Effector memory CD4-positive, alpha-beta T cell (primary cell): ENCODE results near the gene HMG20B.
A peak's percentile ranks its signal among the peaks of the same experiment; 100 is the strongest.
"Not testable (repeated sequence)": the region's sequence is repeated elsewhere in the genome, so short reads cannot be mapped to it uniquely, and the experiment has no call there.

Experiments used
- DNase-seq, 3 donors: peaks; one replicate each; pipeline ENCODE4 v3.0.0-alpha.2; 2020
- H3K27ac ChIP-seq: 2 replicates; pipeline ENCODE4 v1.7.0; 2013; ENCODE audit warnings: mild to moderate bottlenecking, low read length, moderate library complexity; ENCODE audit not compliant: insufficient read depth, poor library complexity, severe bottlenecking
- H3K27me3 ChIP-seq: replicated peaks from 2 replicates; pipeline ENCODE4 v1.7.0; 2013; ENCODE audit warnings: mild to moderate bottlenecking, low read length; ENCODE audit not compliant: insufficient read depth, control insufficient read depth, poor library complexity, severe bottlenecking
- H3K36me3 ChIP-seq: 2 replicates; pipeline ENCODE4 v1.7.0; 2013; ENCODE audit warnings: mild to moderate bottlenecking, low read length, moderate library complexity; ENCODE audit not compliant: control insufficient read depth, insufficient read depth
- H3K4me1 ChIP-seq: 2 replicates; pipeline ENCODE4 v1.7.0; 2013; ENCODE audit warnings: low read length, mild to moderate bottlenecking; ENCODE audit not compliant: control insufficient read depth, insufficient read depth, poor library complexity, severe bottlenecking
- H3K4me3 ChIP-seq: 2 replicates; pipeline ENCODE4 v1.7.0; 2013; ENCODE audit warnings: low read length, low read depth, mild to moderate bottlenecking; ENCODE audit not compliant: insufficient read depth, poor library complexity, severe bottlenecking
- H3K9me3 ChIP-seq: 2 replicates; pipeline ENCODE4 v1.7.0; 2013; ENCODE audit warnings: mild to moderate bottlenecking, low read length, moderate library complexity; ENCODE audit not compliant: control insufficient read depth
- total RNA-seq, 3 donors: gene quantifications; one replicate each; lab custom pipeline; 2026; lab: John Stamatoyannopoulos, UW

HMG20B gene
- 20.9 to 35.8 (median 32.7) reads per million in 3 donors for total RNA-seq

GRCh38 chr19:3572855-3573161 lies at the start of gene HMG20B:
Gene HMG20B, plus strand, starts transcription at chr19:3572944. Its CDS starts 366 bp downstream, at chr19:3573310.
- DNase-seq: no peak
- H3K4me1 ChIP-seq: peaks cover 11% of the 10 kb centered on the region
- no peaks in the 10 kb centered on the region for H3K27me3 ChIP-seq
- H3K36me3 ChIP-seq: no peaks in the 10 kb centered on the region
- H3K9me3 ChIP-seq: no peaks in the 10 kb centered on the region
- H3K27ac ChIP-seq: peak within 1 kb of the TSS; percentile 57
- peak within 1 kb of the TSS; percentile 79 for H3K4me3 ChIP-seq

- Histone ChIP-seq H3K27me3 (no peaks in the 10 kb centered on the region), H3K27ac (no peak overlapping the region), H3K36me3 (peaks cover 55% of the 10 kb centered on the region), H3K4me3 (no peak overlapping the region), H3K9me3 (no peaks in the 10 kb centered on the region), H3K4me1 (no peaks in the 10 kb centered on the region)
- no peak for DNase-seq
Measured at GRCh38 chr19:3523361-3524077, 49.2 kb upstream of the HMG20B start.

- H3K27me3 ChIP-seq: no peaks in the 10 kb centered on the region
- H3K27ac ChIP-seq: no peak overlapping the region
- no peaks in the 10 kb centered on the region for H3K4me1 ChIP-seq
- DNase-seq: no peak
- H3K4me3 ChIP-seq: no peak overlapping the region
- peaks cover 56% of the 10 kb centered on the region for H3K36me3 ChIP-seq
- H3K9me3 ChIP-seq: no peaks in the 10 kb centered on the region
Measured at GRCh38 chr19:3524078-3524842, 48.5 kb upstream of the HMG20B start.

GRCh38 chr19:3524904-3525451 lies 47.8 kb upstream of the HMG20B start:
- no peaks in the 10 kb centered on the region for H3K27me3 ChIP-seq
- DNase-seq: no peak
- H3K36me3 ChIP-seq: peaks cover 56% of the 10 kb centered on the region
- H3K27ac ChIP-seq: no peak overlapping the region
- no peaks in the 10 kb centered on the region for H3K9me3 ChIP-seq
- H3K4me3 ChIP-seq: no peak overlapping the region
- no peaks in the 10 kb centered on the region for H3K4me1 ChIP-seq

GRCh38 chr19:3526507-3527237 lies 46.1 kb upstream of the HMG20B start:
- H3K27me3 ChIP-seq: no peaks in the 10 kb centered on the region
- H3K27ac ChIP-seq: no peak overlapping the region
- no peaks in the 10 kb centered on the region for H3K9me3 ChIP-seq
- no peak overlapping the region for H3K4me3 ChIP-seq
- H3K4me1 ChIP-seq: no peaks in the 10 kb centered on the region
- DNase-seq: no peak
- peaks cover 62% of the 10 kb centered on the region for H3K36me3 ChIP-seq

- Histone ChIP-seq H3K4me3 (no peak overlapping the region), H3K27ac (no peak overlapping the region), H3K4me1 (no peaks in the 10 kb centered on the region), H3K27me3 (no peaks in the 10 kb centered on the region), H3K36me3 (peaks cover 69% of the 10 kb centered on the region), H3K9me3 (no peaks in the 10 kb centered on the region)
- no peak for DNase-seq
Measured at GRCh38 chr19:3527238-3527910, 45.4 kb upstream of the HMG20B start.

GRCh38 chr19:3528080-3528479 lies 44.7 kb upstream of the HMG20B start:
- no peak for DNase-seq
- H3K36me3 ChIP-seq: peaks cover 69% of the 10 kb centered on the region
- H3K9me3 ChIP-seq: no peaks in the 10 kb centered on the region
- H3K4me1 ChIP-seq: no peaks in the 10 kb centered on the region
- H3K27me3 ChIP-seq: no peaks in the 10 kb centered on the region
- H3K4me3 ChIP-seq: no peak overlapping the region
- no peak overlapping the region for H3K27ac ChIP-seq

- Histone ChIP-seq H3K36me3 (peaks cover 69% of the 10 kb centered on the region), H3K27me3 (no peaks in the 10 kb centered on the region), H3K27ac (no peak overlapping the region), H3K4me1 (no peaks in the 10 kb centered on the region), H3K4me3 (no peak overlapping the region), H3K9me3 (no peaks in the 10 kb centered on the region)
- DNase-seq: no peak
Measured at GRCh38 chr19:3528539-3529211, 44.1 kb upstream of the HMG20B start.

GRCh38 chr19:3529299-3529698 lies 43.4 kb upstream of the HMG20B start:
- not testable (repeated sequence) for H3K27me3 ChIP-seq, H3K4me3 ChIP-seq, H3K4me1 ChIP-seq, H3K27ac ChIP-seq, DNase-seq, H3K9me3 ChIP-seq
- H3K36me3 ChIP-seq: peaks cover 71% of the 10 kb centered on the region
